ENCODE measurements around the gene NR4A2.

NR4A2 gene

DNA sequence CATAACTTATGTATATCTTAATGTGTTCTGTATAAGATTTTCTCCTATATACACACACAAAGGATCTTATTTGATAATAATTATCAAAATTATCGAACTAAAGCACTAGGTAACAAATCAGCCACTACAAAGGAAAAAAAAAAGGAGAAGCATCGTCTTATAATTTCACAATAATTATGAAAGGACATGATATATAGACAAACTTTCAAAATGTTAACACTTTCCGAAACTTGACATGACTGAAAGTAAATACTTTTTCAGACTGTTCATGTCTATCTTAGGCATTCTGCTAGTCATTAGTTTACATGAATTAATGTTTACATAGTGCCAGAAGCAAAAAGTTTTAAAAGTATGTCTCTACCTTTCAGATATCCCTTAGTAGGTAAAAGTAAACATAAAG lies 7.3 kb upstream of the NR4A2 start:
- no peak for DNase-seq

DNA sequence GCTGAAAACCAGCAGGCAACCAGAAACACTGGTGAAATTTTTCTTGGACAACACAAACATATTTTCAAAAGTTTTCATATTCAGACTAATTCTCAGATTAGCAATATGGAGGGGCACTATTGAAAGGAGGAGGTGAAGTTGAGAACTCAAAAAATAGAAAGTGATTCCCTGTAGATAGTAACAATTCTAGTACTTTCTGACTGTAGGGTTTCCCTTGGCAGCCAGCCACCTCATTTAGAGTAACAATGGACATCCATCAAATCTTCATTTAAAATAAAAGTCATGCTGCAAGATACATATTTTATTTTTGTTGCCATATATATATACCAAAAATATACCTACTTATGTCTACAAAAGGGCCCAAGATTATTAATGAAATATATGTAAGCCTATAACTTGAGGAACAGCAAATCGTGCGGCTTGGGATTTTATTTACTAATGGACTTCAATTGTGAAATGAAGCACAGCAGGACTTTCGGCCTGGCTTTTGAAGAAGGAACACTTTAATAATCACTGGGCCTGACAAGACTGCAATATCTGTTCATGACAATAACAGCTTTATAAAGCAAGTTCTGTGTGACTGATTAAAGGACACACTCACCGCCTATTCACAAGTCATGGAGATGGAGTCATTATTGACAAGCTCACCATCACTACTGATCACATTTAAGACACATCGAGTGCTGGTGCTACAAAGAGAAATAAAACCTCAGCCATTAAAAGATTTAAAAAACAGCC lies 6.8 kb upstream of the NR4A2 start:
- DNase-seq, result no peak

- no peak for DNase-seq
Measured at GRCh38 chr2:156338578-156338977, 6.1 kb upstream of the NR4A2 start.

GRCh38 chr2:156334496-156335478 lies 2.3 kb upstream of the NR4A2 start:
- DNase-seq, result peak; percentile 77 to 96

DNA sequence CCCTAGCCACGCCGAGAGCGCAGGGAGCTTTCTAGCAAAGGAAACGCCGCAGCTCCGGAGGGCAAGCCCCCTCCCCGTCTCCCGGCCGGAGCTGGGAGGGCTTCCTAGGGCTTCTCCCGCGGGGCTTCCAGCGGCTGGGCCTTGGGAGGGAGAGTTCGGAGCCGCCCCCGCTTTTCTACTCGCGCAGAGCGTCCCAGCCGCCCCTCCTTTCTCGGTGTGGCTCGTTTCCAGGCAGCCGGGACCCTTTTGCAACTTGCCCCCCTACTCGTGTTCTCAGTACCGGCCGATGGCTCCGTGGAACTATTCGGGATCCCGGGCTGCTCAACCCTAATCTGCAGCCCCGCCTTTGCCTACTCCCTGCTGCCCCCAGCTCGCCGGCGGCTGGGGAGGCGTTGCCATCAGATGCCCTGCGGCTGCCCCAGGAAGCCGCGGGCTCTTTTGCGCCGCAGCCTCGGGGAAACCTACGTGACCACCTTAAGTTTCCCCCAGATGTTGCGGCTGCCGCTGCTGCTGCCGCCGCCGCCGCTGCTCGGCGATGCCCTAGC lies 1.5 kb upstream of the NR4A2 start:
- DNase-seq, result peak; percentile 53 to 61

- peak in 1 of 2 experiments; percentile 15 for DNase-seq
Measured at GRCh38 chr2:156333274-156333950, 891 bp upstream of the NR4A2 start.

GRCh38 chr2:156332284-156332533 lies 312 bp downstream of the NR4A2 start:
- no peak for DNase-seq

- no peak for DNase-seq
Measured at GRCh38 chr2:156331572-156332283, 793 bp downstream of the NR4A2 start.

DNA sequence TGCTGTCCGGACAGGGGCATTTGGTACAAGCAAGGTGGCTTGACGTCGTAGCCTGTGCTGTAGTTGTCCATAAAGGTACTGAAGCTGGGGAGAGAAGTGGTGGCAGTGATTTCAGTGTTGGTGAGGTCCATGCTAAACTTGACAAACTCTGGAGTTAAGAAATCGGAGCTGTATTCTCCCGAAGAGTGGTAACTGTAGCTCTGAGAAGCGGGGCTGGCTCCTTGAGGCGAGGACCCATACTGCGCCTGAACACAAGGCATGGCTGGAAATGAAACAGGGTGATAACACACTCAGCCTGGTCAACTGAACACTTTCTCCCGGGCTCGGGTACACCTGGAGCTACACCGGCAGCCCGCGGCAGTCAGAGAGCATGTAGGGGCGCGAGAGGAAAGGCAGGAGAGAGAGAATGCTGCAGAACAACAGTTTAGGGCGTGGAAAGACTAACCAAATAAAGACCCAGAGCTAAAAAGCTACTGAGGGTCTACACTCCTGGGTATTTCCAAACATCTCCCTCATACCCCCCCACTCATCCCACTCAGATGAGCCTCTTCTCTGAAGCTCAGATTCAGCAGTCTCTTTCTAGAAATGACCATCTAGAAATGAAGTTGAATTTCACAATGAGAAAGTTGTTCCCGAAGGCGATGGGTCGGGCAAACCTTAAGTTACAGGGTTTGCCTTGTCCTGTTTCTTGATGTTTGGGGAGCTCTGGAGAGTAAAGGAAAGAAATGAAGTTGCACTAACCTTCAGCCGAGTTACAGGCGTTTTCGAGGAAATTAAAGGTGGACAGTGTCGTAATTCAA lies 2.4 kb downstream of the NR4A2 start:
- DNase-seq, result no peak

DNA sequence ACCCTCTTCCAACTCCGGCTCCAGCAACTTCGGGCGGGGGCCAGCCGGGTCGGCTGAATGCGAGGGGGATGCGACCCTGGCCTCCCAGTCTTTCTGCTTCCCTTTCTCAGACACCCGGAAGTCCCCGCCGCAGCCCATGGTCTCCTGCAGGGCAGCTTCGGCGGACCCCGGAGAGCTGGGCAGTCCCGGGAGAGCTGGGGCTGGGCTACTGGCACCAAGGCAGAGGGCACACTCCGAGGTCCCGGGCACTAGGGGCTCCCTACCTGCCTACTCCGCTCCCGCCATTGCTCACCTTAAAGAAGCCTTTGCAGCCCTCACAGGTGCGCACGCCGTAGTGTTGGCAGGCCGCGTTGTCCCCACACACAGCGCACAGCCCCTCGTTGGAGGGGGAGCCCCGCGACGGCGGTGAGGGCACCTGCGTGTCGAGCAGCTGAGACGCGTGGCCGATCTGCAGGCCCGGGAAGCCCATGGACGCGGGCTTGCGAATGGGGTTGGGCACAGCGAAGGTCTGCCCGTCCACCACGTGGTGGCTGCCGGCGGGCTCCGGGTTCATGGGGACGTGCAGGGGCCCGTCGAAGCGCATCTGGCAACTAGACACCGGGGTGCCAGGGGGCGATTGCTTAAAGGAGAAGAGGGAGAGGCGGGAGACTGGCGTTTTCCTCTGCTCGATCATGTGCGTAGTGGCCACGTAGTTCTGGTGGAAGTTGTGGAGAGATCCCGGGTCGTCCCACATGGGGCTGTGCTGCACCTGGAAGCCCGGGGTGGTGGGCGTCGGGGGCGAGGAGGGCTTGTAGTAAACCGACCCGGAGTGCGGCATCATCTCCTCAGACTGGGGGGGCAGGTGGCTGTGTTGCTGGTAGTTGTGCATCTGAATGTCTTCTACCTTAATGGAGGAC lies 3.2 kb downstream of the NR4A2 start:
- DNase-seq, result no peak

GRCh38 chr2:156327835-156328695 lies 4.5 kb downstream of the NR4A2 start:
- DNase-seq, result no peak

- no peak for DNase-seq
Measured at GRCh38 chr2:156326526-156327095, 5.9 kb downstream of the NR4A2 start.

- no peak for DNase-seq
Measured at GRCh38 chr2:156325688-156326525, 6.6 kb downstream of the NR4A2 start.

DNA sequence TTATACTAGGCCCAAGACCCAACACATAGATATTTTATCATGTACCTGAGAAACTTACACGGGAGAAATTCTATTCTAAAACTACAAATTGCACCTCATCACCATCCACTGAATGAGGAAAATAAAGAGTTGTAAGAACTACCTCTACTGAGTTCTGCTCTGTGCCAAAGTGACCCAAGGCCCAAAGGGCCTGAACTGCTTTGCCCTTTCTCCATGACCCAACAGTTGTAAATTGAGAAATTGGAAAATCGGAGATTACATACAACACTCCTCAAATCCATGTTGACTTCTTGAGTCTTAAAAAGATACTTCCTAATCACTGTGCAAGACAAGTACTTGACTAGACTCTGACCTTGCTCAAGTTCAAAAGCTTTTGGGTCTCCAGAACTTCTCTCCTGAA lies 8.8 kb downstream of the NR4A2 start:
- DNase-seq, result no peak

DNA sequence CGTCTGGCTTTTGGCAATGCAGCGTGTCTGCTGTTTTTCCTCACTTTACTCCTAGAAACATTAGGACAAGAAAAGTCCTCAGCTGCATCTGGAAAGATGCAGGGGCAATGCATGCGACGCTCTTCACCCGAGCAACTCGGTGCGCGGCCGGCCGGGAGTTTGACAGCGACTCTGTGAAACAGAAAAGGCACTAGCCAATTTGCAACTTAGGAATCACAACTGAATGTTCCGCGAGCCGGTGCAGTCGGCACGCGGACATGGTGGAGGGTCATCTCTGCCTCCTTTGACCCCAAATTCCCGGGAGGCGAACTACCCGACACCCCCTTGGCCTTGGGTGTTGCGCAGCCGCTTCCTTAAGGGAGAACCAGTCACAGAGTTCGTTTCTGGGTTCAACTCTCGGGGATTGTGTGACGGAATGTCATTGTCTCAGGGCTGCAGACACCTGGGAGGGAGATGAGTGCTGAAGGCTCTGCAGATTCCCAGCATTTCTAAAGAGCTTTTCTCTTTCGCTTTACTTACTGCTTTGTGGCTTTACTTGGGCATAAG lies 9.8 kb downstream of the NR4A2 start:
- DNase-seq, result no peak

DNA sequence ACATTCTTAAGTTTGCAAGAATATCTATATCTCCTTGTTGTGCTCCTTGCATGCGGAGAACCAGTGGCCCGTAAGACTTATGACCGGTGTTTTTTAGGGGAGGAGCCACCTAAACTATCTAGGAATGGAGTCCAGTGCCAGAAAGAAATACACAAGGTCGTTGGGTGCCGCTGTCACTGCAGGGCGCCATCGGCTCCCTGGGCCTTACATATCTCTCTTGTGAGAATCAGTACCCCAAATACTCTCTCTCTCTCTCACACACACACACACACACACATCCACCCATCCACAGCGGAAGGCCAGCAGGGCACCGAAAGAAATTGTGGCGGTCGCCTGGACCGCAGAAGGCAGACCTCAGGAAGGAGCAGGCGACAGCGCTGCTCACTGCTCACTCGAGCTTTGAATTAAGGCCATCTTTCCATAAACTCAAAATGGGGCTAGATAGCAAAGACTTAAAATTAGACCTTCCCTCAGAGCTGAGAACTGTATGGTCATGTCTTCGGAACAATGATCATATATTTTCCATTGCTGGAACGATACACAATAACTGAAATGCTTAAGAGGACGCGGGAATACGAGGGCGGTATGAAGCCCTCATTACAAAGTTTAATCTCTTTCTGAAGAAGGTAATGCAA lies 10.4 kb downstream of the NR4A2 start:
- no peak for DNase-seq

GRCh38 chr2:156321243-156321904 lies 11.1 kb downstream of the NR4A2 start:
- peak; percentile 29 to 34 for DNase-seq

All from stimulated activated CD4-positive, alpha-beta T cell treated with anti-CD3 and anti-CD28 coated beads, Interleukin-4, amount 100 ng/mL, for 4 hours (primary cell).